ENCODE data around the gene CENPX.
"Not testable (repeated sequence)": the region's sequence is repeated elsewhere in the genome, so short reads cannot be mapped to it uniquely, and the experiment has no call there.

Gene CENPX

DNA sequence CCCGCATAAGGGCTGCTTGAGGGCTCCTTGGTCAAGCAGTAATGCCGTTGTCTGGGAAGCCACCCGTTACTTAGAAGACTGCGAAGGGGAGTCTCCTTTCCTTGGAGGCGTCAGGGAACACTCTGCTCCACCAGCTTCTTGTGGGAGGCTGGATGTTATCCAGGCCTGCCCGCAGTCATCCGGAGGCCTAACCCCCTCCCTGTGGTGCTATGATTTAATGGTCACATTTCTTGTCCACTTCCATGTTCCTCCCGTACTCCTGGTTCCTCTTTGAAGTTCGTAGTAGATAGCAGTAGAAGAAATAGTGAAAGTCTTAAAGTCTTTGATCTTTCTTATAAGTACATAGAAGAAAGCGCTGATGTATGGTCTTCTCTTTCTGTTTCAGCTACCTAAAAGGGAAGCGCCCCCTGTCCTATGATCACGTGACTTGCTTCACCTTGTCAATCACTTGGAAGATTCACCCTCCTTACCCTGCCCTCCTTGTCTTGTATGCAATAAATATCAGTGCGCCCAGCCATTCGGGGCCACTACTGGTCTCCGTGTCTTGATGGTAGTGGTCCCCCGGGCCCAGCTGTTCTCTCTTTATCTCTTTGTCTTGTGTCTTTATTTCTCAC is 16.2 kb upstream of the CENPX start:
- DNase-seq = not testable (repeated sequence)

GRCh38 chr17:82037889-82038195 is 15.2 kb upstream of the CENPX start:
- DNase-seq = no peak

GRCh38 chr17:82037092-82037888 is 14.6 kb upstream of the CENPX start, which contains the start of gene DCXR:
DCXR (minus strand) TSS chr17:82037697; CDS start chr17:82037682, 15 bp downstream.
- peak; percentile 96 for DNase-seq

- DNase-seq = no peak
Observed at GRCh38 chr17:82036634-82037091, 14.0 kb upstream of the CENPX start.

DNA sequence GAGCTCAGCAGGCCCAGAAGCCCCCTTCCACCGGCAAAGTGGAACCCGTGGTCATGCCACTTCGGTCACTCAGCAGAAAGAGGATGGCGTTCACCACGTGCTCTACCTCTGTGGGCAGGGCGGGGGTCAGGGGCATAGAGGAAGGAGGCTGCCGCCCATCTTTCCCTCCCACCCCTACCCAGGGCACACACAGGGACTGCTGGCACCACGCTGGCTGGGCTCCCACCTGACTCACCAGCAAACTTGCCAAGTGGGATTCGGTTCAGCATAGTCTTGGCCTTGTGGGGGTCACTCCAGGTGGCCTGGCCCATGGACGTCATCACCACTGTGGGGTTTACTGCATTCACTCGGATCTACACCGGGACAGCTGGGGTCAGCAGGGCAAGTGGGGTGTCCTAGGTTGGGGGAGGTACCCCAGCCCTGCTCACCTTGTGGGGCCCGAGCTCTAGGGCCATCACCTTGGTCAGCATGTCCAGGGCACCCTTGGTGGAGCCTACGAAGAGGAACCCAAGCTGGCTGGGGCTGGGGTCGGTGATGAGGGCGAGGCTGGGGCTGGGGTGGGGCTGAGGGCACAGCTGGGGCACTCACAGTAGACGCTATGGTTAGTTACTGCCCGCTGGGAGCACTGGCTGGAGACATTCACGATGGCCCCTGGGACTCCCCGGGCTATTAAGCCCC is 13.4 kb upstream of the CENPX start:
- DNase-seq = no peak

GRCh38 chr17:82035488-82035887 is 12.8 kb upstream of the CENPX start:
- no peak for DNase-seq

DNA sequence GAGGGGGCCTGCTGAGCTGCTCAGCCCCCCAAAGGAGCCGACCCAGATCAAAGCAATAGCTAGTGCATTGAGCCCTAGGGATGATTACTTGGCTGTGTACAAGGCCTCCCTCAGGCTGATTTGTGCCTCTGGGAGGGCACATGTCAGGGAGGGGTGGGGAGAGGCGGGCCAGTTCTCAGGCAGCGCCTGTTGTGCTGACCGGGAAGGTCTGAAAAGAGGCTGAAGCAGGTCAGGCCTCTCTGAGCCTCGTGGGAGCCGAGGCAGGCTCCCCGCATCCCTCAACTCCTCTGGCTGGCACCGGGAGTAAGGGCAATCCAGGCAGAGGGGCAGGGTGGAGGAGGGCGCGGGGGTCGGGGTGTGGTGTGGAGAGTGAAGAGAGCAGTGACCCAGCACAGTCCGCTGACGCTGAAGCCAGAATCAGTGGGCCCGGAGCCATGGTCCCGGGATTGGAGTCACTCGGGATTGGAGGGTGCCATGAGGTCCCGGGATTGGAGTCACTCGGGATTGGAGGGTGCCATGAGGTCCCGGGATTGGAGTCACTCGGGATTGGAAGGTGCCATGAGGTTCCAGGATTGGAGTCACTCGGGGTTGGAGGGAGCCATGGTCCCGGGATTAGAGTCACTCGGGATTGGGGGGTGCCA is 11.8 kb upstream of the CENPX start:
- no peak for DNase-seq

DNA sequence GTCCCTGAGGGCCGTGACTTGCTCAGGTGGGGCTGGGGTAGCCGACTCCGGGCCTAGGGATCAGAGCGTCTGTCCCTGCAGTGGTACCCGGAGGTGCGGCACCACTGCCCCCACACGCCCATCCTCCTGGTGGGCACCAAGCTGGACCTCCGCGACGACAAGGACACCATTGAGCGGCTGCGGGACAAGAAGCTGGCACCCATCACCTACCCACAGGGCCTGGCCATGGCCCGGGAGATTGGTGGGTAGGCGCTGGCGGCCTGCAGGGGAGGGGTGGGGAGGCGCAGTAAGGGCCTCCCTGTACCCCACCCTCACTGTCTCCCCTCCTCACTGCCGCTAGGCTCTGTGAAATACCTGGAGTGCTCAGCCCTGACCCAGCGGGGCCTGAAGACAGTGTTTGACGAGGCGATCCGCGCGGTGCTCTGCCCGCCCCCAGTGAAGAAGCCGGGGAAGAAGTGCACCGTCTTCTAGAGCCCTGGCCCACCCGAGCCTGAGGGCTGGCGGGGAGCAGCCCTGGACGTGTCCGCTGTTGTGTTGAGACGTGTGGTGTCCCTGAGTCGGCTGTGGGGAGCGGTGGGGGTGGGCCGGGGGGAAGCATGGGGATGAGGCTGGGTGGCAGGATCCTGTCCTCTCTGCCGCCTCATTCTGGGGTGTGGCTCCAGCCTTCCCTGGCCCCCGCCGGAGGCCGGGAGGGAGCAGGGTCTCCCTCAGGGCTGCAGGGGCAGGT is 10.8 kb upstream of the CENPX start:
- no peak for DNase-seq

GRCh38 chr17:82031885-82032627 is 9.4 kb upstream of the CENPX start:
- no peak for DNase-seq

DNA sequence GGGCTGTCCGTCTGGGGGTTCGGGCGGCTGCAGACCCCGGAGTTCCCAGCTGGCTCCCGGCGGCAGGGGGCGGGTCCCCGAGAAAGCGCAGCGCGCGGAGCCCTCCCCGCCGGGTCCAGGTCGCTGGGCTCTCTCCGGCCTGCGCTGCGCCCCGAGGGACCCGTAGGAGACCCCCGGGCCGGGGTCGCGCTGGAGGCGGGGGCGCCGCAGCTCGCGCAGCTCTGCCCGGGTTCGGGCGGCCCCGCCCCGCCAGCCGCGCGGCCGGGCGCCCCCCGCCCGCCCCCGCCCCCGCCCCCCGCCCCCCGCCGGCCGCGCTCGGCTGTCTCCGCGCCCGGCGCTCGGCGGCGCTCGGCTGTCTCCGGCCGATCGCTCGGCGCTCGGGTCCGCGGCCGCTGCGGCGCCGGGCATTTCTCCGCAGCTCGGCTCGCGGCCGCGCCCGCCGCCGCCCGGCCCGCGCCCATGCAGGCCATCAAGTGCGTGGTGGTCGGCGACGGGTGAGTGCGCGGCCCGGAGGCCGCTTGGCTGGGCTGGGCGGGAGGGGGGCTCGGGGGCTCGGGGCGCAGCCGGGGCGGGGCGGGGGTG is 8.7 kb upstream of the CENPX start, which contains the start of gene RAC3:
Gene RAC3, plus strand, starts transcription at position 376 of the 582 bp plus-strand sequence. Its CDS starts 84 bp downstream, at position 460.
- peak; percentile 29 for DNase-seq

GRCh38 chr17:82030470-82031302 is 8.0 kb upstream of the CENPX start:
- peak; percentile 74 for DNase-seq

GRCh38 chr17:82029990-82030469 is 7.4 kb upstream of the CENPX start:
- no peak for DNase-seq

GRCh38 chr17:82029391-82029790 is 6.7 kb upstream of the CENPX start:
- no peak for DNase-seq

DNA sequence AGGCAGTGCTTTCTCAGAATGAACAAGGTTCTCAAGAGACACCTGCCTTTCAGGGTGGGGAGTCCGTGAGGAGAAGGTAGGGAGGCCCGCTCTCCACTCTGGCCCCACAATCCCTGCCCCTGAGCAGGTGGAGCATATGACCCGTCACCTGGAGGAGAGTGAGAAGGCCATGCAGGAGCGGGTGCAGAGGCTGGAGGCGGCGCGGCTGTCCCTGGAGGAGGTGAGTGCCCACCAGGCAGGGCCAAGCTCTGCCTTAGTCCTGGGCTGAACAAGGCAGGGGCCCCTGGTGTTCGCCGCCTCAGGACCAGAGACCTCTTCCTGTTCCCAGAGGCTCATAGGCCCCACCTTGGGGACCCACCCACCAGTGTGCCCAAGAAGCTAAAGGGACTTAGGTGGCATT is 6.3 kb upstream of the CENPX start:
- DNase-seq = no peak

- DNase-seq = no peak
Observed at GRCh38 chr17:82028246-82028645, 5.6 kb upstream of the CENPX start.

DNA sequence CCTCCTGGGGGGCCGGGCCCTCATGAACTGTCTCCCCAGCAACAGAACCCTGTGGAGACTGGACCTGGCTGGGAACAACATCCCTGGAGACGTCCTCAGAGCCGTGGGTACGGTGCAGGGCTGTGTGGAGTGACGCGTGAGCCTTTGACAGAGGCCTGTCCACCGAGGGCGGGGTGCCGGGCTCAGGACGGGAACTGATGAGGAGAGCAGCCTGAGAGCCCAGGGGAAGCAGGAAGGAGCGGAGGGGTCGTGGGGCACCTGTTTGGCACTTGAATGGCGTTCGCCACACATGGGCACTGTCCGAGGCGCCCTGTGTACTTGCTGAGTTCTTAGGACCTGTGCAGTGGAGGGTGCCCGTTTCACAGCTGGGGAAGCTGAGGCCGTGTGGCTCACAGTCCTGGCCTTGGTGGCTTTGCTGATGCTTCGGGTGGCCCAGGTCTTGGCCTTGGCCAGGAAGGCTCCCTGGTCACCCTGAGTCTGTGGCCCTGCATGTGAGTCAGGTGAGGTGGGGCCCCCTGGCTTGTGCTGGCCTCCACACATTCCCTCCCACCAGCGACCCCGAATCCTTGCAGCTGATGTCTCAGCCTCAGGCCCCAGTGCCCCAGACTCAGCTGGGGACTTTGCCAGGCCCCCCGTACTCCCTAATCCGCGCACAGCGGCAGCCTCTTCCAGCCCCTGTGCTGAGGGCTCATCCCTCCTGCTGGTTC is 2.9 kb upstream of the CENPX start:
- no peak for DNase-seq

DNA sequence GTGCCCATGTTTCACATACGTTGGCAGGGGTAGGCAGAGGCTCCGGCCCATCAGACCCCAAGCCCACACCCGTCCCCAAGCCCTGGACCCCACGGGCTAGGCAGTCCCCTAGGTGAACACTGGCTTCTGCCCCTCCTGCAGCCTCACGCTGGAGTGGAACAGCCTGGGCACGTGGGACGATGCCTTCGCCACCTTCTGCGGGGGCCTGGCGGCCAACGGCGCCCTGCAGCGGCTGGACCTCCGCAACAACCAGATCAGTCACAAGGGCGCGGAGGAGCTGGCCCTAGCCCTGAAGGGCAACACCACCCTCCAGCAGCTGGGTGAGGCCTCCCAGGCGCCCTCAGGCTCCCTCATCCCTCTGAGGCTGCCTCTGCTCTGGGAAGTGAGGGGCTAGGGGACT is 2.2 kb upstream of the CENPX start:
- no peak for DNase-seq

DNA sequence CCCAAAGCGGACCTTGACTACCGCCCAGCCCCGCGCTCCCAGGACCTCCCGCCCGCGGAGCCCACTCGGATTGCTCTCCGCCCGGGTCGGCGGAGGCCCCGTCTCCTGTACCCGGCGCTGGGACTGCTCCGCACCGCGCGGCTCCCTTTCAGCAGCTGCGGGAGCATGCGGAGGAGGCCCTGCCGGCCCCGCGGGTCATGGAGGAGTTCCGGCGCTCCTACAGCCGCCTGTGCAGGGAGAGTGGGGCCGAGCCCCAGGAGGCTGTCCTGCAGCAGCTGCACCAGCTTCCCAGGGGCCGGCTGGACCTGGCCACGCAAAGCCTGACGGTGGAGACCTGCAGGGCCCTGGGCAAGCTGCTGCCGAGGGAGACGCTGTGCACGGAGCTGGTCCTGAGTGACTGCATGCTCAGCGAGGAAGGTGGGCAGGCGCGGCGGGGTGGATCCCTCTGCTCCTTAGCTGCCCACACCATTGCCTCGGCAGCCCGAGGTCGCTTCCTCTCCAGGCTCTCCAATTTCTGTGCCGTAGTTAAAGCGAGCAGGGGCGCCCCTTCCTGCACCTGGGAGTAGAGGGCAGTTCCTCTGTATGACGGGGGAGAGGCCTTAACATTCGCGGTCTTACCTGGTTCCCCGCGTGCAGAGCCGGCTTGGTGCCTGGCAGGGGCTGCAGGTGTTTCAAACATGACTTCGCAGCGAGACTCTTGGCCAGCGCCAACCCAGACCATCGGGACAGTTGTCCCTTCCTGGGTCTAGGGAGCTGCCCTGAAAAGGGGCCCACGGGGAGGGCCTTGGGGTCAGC is 966 bp upstream of the CENPX start:
- no peak for DNase-seq

DNA sequence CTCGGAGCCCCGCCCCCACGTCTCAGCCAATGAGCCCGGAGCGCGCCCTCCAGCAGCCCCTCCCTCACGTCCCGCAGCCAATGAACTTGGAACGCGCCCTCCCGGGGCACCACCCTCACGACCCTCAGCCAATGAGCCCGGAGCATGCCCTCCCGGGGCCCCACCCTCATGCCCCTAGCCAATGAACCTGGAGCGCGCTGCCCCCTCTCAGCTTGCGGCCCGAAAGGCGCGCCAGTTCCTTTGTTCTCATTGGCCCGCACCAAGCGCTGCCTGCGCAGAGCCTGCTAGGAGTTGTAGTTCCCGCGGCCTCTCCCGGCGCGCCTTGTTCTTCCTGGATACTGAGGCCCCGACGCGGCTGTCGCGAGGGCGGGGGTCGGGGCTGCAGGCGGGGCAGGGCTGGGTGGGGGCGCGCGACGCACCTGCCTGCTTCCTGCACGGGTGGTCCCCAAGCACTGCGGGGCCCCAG is 336 bp upstream of the CENPX start, which contains the start of gene LRRC45:
Gene LRRC45, plus strand, starts transcription at position 325 of the 466 bp plus-strand sequence. CDS start 339 bp downstream, outside the sequence.
- DNase-seq = peak; percentile 100
